OCI-LY7 (cell line): ENCODE data around the gene MIF4GD. TPM values are rescaled to one million over a fixed set of nuclear protein-coding genes. Genes with fewer than 3 reads are reported as not detected.

Experiments
- BruUV-seq: library from RNA; stranded (reverse); fragments of 400-500 nt; replicated peaks from 2 replicates; lab custom pipeline; 2021; lab: Mats Ljungman, UMichigan
- CTCF ChIA-PET: fragments of 300-600 bp; sonication (Branson Sonifier 250); formaldehyde crosslinking; loops from one replicate; lab custom pipeline; 2022; ENCODE audit warnings: antibody characterized with exemption; ENCODE audit not compliant: unreplicated experiment; lab: Charles Lee
- POLR2A ChIA-PET: fragments of 300-600 bp; sonication (Branson Sonifier 250); formaldehyde crosslinking; loops from one replicate; lab custom pipeline; 2022; ENCODE audit warnings: antibody characterized with exemption; lab: Charles Lee
- DNase-seq: peaks from one replicate; pipeline ENCODE4 v3.0.0-alpha.2; 2015; ENCODE audit warnings: low spot score
- H2AFZ ChIP-seq: fragments of 200-600 bp; sonication (generic), shearing (Covaris generic); 2 replicates; pipeline ENCODE4 v1.6.1; 2014; ENCODE audit warnings: mild to moderate bottlenecking, antibody characterized with exemption, low read length, moderate library complexity
- H3K27ac ChIP-seq: fragments of 200-600 bp; sonication (generic); 2 replicates; pipeline ENCODE4 v1.5.1; 2014; ENCODE audit warnings: mixed run types, low read depth, mild to moderate bottlenecking, moderate library complexity, low read length, inconsistent platforms; ENCODE audit not compliant: poor library complexity, severe bottlenecking
- H3K36me3 ChIP-seq: fragments of 200-600 bp; sonication (generic); 2 replicates; pipeline ENCODE4 v1.6.1; 2014; ENCODE audit warnings: mild to moderate bottlenecking, antibody characterized with exemption, low read length, moderate library complexity, mixed read lengths; ENCODE audit not compliant: insufficient read depth
- H3K4me1 ChIP-seq: fragments of 200-600 bp; sonication (generic); 2 replicates; pipeline ENCODE4 v1.5.1; 2014; ENCODE audit warnings: mild to moderate bottlenecking, low read length; ENCODE audit not compliant: insufficient read depth, poor library complexity, severe bottlenecking
- H3K4me2 ChIP-seq: fragments of 200-600 bp; sonication (generic); 2 replicates; pipeline ENCODE4 v1.6.1; 2014; ENCODE audit warnings: mild to moderate bottlenecking, low read length
- H3K4me3 ChIP-seq: fragments of 200-600 bp; sonication (generic); 2 replicates; pipeline ENCODE4 v1.5.1; 2014; ENCODE audit warnings: mild to moderate bottlenecking, low read depth, low read length; ENCODE audit not compliant: poor library complexity, severe bottlenecking
- H3K79me2 ChIP-seq: fragments of 200-600 bp; sonication (generic); 2 replicates; pipeline ENCODE4 v1.6.1; 2016; ENCODE audit warnings: low read depth, mild to moderate bottlenecking, low read length, moderate library complexity, mixed read lengths; ENCODE audit not compliant: insufficient read depth
- H3K9me2 ChIP-seq: fragments of 200-600 bp; sonication (generic); 2 replicates; pipeline ENCODE4 v1.6.1; 2016; ENCODE audit warnings: mild to moderate bottlenecking, low read length, mixed read lengths; ENCODE audit not compliant: insufficient read depth
- H3K9me3 ChIP-seq: fragments of 200-600 bp; sonication (generic); 2 replicates; pipeline ENCODE4 v1.6.1; 2014; ENCODE audit warnings: mild to moderate bottlenecking, mixed run types, low read length, mixed read lengths
- H4K20me1 ChIP-seq: fragments of 200-600 bp; sonication (generic); 2 replicates; pipeline ENCODE4 v1.6.1; 2014; ENCODE audit warnings: mild to moderate bottlenecking, antibody characterized with exemption, low read length, moderate library complexity, mixed read lengths; ENCODE audit not compliant: insufficient read depth
- CTCF ChIP-seq: fragments of 200-600 bp; sonication (generic); conservative IDR thresholded peaks from 2 replicates; pipeline ENCODE4 v1.5.1; 2014; ENCODE audit warnings: mild to moderate bottlenecking, antibody characterized with exemption, low read length, moderate library complexity, mixed read lengths
- EZH2phosphoT487 ChIP-seq: fragments of 200-600 bp; sonication (generic); IDR thresholded peaks from 2 replicates; pipeline ENCODE4 v1.6.1; 2018; ENCODE audit warnings: low read depth, borderline replicate concordance, mild to moderate bottlenecking, mixed run types, antibody characterized with exemption, low read length, moderate library complexity, mixed read lengths
- intact Hi-C: fragments of 100-400 bp; cut with micrococcal nuclease; formaldehyde crosslinking; loops from one replicate; pipeline ENCODE4 v1.10.0; 2022; ENCODE audit not compliant: unreplicated experiment
- total RNA-seq, 2 experiments: library from RNA; depleted of rRNA in 1 of 2; stranded (reverse); fragments of >200 nt in 1 of 2; shearing (Covaris generic) in 1 of 2; gene quantifications; 2 replicates each; pipeline ENCODE4 v1.2.3, GENCODE V29; 2014 to 2022

Gene MIF4GD
- total RNA-seq, 2 experiments from 2014 or later, result 70.9 to 132 TPM

DNA sequence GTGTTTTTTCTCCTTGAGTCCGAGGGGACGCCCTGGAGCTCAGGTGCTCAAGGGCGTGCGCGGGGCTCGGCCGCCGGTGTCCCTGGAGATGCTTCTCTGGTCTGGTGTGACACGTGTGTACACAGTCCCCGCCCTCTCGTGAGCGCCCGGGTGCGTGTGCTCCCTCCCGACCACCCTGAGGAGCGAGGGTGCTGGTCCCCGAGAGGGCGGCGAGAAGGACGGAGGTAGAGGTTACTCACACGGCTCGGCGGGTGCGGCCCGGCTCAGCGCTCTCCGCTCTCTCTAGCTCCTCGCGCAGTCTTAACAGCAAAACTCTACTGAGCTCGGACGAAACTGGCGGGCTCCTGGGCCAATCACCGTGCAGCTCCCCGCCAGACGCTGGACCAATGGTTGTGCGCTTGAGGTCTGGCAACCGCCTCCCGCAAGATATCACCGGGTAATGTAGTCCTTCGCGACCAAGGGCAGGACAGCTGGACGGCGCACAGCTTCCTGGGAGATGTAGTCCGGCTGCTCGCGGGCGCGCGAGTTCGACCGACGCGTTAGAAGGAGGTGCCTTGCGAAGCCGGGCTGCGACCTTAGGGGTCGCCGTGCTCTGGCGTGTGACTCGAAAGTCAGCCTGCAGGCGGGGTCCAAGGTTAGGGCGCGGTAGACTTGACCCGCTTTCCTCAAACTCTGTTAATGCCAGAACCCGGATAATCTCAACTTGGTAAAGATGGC is 18.2 kb upstream of the MIF4GD start, which contains the start of gene SLC25A19:
Gene SLC25A19, minus strand, starts transcription at position 319 of the 717 bp plus-strand sequence. CDS start 2,669 bp downstream, outside the sequence.
- Histone ChIP-seq H3K36me3 (peaks cover 39% of the 10 kb centered on the region), H3K4me3 (peak within 1 kb of the TSS; percentile 86), H3K27ac (peak within 1 kb of the TSS; percentile 80), H3K79me2 (peaks cover 39% of the 10 kb centered on the region), H2AFZ (peak within 1 kb of the TSS; percentile 61; the same call in 1 of the 2 replicates), H4K20me1 (peaks cover 12% of the 10 kb centered on the region; the same call in 1 of the 2 replicates), H3K4me2 (peak within 1 kb of the TSS; percentile 100), H3K9me2 (no peaks in the 10 kb centered on the region), H3K4me1 (peaks cover 52% of the 10 kb centered on the region), H3K9me3 (no peaks in the 10 kb centered on the region)
- TF ChIP-seq CTCF (peak; percentile 69), EZH2phosphoT487 (no peak)
- intact Hi-C loops, result loop anchor here (1.0 to 5.0 kb wide), 5 partner anchors 18 to 228 kb away; partner anchors contain the start of genes CASKIN2, MIF4GD and TSEN54
- DNase-seq, result peak; percentile 100
- BruUV-seq, result no TSS peak
- POLR2A ChIA-PET, result interaction anchor here (0.6 to 6.2 kb wide), 38 partner anchors 8 to 237 kb away, joined by 3 to 91 read pairs (median 4); partner anchors contain the start of genes GGA3, GRB2, MIF4GD and MRPS7
- CTCF ChIA-PET, result interaction anchor here (0.6 to 1.4 kb wide), 17 partner anchors 14 to 123 kb away, joined by 3 to 20 read pairs (median 4); partner anchors contain the start of genes MIF4GD and MRPS7

GRCh38 chr17:75288770-75289114 is 17.7 kb upstream of the MIF4GD start:
- no TSS peak for BruUV-seq
- DNase-seq, result peak; percentile 78
- CTCF ChIA-PET, result interaction anchor here (0.6 to 1.4 kb wide), 15 partner anchors 17 to 124 kb away, joined by 3 to 20 read pairs (median 5); partner anchors contain the start of genes MIF4GD and MRPS7

More at GRCh38 chr17:75288770-75289114, 17.7 kb upstream of the MIF4GD start:
- Histone ChIP-seq H3K27ac (peak overlapping the region; percentile 80), H2AFZ (peak overlapping the region; percentile 9; the same call in 1 of the 2 replicates), H3K4me1 (peaks cover 47% of the 10 kb centered on the region), H3K9me3 (no peaks in the 10 kb centered on the region), H3K4me3 (peak overlapping the region; percentile 86), H3K9me2 (no peaks in the 10 kb centered on the region), H3K79me2 (peaks cover 39% of the 10 kb centered on the region), H3K4me2 (peak overlapping the region; percentile 100), H3K36me3 (peaks cover 45% of the 10 kb centered on the region), H4K20me1 (peaks cover 12% of the 10 kb centered on the region; the same call in 1 of the 2 replicates)
- TF ChIP-seq CTCF (no peak), EZH2phosphoT487 (no peak)
- intact Hi-C loops, result loop anchor here (1.0 to 5.0 kb wide), 5 partner anchors 17 to 229 kb away; partner anchors contain the start of genes CASKIN2, MIF4GD and TSEN54
- POLR2A ChIA-PET, result interaction anchor here (0.6 to 6.2 kb wide), 34 partner anchors 8 to 238 kb away, joined by 3 to 91 read pairs (median 4); partner anchors contain the start of genes GGA3, GRB2, MIF4GD and MRPS7
